GM12864 (cell line): ENCODE results near the gene CMTM8.

Experiments
- DNase-seq: peaks from one replicate; pipeline ENCODE4 v3.0.0-alpha.2; 2011; ENCODE audit warnings: low read depth
- H3K4me3 ChIP-seq: 2 replicates; pipeline ENCODE4 v1.5.1; 2011; ENCODE audit warnings: mild to moderate bottlenecking, low read depth, low read length, control low read depth
- TF ChIP-seq, protein P1 (sequence below): IDR thresholded peaks from 2 replicates; pipeline ENCODE4 v1.5.1; 2011; ENCODE audit warnings: low read depth, mild to moderate bottlenecking, moderate library complexity, low read length, control low read depth, inconsistent platforms; ENCODE audit errors: missing control alignments

The CMTM8 gene

DNA sequence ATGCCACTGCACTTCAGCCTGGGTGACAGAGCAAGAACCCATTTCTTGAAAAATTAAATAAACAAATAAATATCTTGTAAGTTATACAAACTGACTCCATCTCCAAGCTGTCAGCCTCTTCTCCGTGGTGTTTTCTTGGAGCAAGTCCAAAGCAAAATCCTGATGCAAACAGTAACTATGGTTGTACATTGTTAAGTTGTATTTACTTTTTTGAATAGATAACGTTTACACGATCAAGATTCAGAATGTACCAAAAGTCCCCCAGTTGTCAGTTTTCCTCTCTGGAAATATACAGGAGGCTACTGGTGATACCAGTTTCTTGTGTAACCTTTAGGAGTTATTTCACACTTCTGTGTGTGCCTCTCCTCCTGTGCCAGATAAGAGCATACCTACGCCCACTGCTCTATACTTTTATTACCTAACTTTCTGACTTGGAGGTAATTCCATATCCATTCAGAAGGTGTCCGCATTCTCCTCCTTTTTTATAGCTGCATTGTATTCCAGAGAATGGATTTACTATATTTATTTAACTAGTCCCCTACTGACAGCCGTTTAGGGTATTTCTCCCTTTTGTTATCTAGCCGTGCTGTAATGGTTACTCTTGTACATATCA, 167.3 kb downstream of the CMTM8 start:
- H3K4me3 ChIP-seq: no peak overlapping the region
- DNase-seq: no peak
- TF ChIP-seq, protein P1, sequence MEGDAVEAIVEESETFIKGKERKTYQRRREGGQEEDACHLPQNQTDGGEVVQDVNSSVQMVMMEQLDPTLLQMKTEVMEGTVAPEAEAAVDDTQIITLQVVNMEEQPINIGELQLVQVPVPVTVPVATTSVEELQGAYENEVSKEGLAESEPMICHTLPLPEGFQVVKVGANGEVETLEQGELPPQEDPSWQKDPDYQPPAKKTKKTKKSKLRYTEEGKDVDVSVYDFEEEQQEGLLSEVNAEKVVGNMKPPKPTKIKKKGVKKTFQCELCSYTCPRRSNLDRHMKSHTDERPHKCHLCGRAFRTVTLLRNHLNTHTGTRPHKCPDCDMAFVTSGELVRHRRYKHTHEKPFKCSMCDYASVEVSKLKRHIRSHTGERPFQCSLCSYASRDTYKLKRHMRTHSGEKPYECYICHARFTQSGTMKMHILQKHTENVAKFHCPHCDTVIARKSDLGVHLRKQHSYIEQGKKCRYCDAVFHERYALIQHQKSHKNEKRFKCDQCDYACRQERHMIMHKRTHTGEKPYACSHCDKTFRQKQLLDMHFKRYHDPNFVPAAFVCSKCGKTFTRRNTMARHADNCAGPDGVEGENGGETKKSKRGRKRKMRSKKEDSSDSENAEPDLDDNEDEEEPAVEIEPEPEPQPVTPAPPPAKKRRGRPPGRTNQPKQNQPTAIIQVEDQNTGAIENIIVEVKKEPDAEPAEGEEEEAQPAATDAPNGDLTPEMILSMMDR: no peak

DNA sequence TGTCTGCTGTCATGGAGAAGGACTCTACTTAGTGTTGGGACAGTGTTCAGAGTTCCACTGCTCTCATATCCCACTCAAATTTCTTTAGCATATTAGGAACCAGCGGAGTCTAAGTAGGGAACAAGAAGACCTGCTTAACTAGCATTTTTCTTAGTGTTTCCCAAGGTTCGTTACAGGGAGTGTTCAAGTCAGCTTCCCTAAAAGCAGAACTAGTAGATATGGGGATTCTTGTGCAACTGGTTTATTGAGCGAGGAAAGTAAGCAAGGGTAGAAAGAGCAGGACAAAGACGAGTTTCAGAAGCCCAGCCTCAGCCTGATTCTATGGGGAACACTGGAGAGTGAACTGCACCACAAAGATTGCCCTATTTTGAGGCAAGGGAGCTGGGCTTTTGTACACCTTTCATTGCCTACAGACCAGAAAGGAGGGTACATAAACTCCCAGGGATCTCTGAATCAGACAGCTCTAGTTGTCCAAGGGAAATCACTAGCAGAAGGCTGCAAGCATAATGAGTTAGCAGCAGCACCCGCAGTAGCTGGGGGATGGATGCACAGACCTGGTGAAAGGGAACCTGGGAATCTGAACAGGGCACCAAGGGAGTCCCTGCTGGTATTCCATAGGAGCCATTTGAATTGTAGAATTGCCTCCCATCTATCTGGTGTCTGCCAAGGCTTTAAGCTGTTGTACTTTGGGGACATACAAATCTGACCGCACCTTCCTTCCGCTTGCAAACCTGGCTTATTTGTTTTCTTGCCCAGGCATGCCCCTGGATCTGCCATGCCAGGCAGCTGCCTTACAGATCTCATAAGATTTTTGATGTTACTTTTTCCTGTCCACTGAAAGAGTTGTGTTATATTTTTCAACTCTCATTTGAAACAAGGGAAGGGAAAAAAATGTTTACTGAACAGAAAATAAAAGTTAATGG, 168.3 kb downstream of the CMTM8 start:
- TF ChIP-seq, protein P1: no peak
- no peak overlapping the region for H3K4me3 ChIP-seq
- no peak for DNase-seq

DNA sequence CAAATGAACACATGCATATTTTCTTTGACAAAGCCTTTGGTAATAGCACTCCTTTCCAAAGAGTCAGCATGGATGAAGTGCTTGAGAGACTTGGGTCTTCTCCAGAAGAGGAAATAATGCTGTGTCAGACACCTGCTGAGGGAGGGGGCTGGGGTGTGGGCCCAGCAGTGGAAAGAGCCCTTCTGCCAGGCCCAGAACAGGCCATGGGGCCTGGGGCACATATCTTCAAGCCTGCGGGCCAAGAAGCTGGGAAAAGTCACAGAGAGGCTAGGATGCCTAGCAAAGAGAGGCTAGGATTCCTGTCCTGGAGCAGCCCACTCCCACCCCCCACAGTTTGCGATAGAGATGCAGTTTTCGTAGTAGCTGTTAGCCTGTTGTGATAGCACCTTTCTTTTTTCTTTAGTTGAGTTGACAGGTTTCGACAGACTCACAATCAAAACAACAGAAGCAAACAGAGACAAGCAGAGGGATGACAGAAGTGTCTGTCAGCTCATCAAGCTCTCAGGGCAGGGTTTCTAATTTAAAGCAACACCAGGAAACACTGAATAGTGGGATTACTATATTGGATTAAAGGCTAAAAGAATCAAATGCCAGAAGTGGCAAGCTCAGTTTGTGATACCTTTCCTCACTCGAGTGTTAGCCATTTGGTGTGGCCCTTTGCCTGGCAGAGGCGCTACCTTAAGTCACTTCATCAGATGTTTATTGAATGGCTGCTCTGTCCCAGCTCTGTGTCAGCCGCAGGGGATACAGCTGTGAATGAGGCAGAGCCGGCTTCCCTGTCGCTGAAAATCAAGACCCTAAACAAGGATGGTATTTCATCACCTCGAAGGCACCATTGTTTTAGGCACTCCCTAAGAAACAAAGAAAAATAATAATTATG, 172.1 kb downstream of the CMTM8 start:
- no peak overlapping the region for H3K4me3 ChIP-seq
- DNase-seq: no peak
- TF ChIP-seq, protein P1: no peak

DNA sequence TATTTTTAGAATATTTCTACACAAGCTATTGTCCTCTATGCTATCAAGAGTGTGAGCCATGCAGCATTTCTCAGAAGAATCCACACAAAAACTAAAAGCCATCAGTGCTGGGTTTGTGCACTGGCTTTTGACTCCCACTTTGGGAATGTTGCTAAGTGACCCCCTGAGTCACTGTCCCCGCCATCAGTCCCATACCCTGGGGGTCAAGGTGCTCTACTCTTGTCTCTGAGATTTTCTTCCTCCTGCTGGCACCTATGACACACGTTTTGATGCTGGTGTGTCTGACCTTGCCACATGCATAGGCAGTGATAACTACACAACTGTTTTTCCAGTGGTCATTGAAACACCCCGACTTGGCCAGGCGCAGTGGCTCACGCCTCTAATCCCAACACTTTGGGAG, 173.0 kb downstream of the CMTM8 start:
- no peak for DNase-seq
- TF ChIP-seq, protein P1: no peak
- no peak overlapping the region for H3K4me3 ChIP-seq

DNA sequence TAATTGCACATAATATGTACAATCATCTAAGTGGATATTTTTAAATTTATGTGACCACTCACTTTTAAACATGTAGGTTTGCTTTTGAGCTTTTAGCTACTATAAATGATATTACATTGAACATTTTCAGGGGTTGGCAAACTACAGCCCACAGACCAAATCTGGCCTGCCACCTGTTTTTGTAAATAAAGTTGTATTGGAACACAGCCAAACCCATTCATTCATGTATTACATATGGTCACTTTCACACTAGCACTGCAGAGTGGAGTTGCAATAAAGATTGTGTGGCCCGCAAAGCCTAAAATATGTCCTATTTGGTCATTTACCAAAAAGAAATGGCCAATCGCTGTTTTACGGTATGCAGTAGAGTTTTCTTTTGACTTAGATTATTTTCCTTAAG, 174.4 kb downstream of the CMTM8 start:
- DNase-seq: no peak
- H3K4me3 ChIP-seq: no peak overlapping the region
- TF ChIP-seq, protein P1: no peak

DNA sequence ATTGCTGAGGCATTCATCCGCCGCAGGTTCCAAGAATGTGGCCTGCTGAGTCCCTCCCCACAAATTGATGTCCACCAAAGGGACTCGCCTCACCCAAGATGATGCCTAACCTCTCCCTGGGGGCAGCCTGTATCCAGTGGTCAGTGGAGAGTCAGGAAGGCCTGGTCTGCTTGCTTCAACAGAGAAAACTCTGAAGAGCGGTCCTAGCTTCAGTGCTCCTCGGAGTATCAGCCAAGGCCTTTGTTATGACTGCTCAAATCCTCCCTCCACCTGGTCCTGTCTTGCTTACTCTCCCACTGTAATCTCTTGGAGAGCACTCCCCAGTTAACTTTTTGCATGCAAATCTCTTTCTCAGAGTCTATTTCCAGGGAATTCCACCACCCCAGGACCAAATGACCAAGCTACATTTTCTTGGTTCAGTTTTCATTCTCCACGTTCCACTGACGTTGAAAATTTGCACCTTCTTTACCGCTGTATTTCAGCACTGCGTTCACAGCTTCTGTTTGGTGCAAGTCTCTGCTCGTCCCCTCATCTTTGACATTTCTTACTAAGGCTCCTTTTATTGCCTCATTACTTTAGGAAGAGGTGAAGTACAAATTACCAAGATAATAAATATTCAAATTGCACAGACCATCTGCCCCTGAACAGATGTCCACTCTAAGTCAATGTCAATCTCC, 175.5 kb downstream of the CMTM8 start:
- TF ChIP-seq, protein P1: no peak
- H3K4me3 ChIP-seq: no peak overlapping the region
- DNase-seq: no peak
